ENCODE measurements around the gene ANKRD63. TPM values are rescaled to one million over a fixed set of nuclear protein-coding genes. Genes with fewer than 3 reads are reported as not detected.

Gene ANKRD63
- total and polyA plus RNA-seq, 2 experiments from 2014 or later: 0.30 to 0.47 TPM

DNA sequence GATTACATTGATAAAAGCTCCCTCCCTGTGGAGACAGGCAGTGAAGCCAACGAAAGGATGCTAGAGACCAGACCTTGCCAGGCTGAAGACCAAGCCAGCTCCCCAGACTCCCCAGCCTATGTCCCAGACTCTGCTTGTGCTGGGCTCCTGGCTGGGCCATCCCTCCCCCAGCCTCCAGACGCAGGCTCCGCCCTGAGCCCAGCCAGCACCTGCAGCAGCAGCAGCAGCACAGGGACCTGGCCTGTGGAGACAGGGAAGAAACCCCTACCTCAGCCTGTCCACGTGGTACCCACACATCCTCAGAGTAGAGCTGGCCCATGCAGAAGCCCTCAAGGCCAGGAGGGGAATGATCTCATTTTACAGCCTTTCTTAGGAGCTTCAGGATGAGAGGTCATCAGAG, 13.3 kb downstream of the ANKRD63 start:
- H3K4me2 ChIP-seq: no peak overlapping the region
- TF ChIP-seq, protein P1, sequence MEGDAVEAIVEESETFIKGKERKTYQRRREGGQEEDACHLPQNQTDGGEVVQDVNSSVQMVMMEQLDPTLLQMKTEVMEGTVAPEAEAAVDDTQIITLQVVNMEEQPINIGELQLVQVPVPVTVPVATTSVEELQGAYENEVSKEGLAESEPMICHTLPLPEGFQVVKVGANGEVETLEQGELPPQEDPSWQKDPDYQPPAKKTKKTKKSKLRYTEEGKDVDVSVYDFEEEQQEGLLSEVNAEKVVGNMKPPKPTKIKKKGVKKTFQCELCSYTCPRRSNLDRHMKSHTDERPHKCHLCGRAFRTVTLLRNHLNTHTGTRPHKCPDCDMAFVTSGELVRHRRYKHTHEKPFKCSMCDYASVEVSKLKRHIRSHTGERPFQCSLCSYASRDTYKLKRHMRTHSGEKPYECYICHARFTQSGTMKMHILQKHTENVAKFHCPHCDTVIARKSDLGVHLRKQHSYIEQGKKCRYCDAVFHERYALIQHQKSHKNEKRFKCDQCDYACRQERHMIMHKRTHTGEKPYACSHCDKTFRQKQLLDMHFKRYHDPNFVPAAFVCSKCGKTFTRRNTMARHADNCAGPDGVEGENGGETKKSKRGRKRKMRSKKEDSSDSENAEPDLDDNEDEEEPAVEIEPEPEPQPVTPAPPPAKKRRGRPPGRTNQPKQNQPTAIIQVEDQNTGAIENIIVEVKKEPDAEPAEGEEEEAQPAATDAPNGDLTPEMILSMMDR (IDR thresholded peaks at IDR 0.05; ENCODE audit: poor library complexity): no peak
- no peak for TF ChIP-seq EZH2 (IDR thresholded peaks at IDR 0.05; ENCODE audit: borderline replicate concordance)
- TF ChIP-seq EZH2phosphoT487 (IDR thresholded peaks at IDR 0.05; ENCODE audit: low read depth, severe bottlenecking, unreplicated experiment): no peak
- no peaks in the 10 kb centered on the region for H3K36me3 ChIP-seq (replicated peaks; ENCODE audit: insufficient read depth, low read depth)
- no peak overlapping the region for H2AFZ ChIP-seq
- H3K27me3 ChIP-seq: no peaks in the 10 kb centered on the region
- H3K9me2 ChIP-seq (replicated peaks; ENCODE audit: insufficient read depth): no peaks in the 10 kb centered on the region
- no peaks in the 10 kb centered on the region for H3K4me1 ChIP-seq (ENCODE audit: insufficient read depth)
- H4K20me1 ChIP-seq (ENCODE audit: insufficient read depth, poor library complexity, severe bottlenecking): no peaks in the 10 kb centered on the region
- H3K27ac ChIP-seq: no peak overlapping the region
- no peaks in the 10 kb centered on the region for H3K9me3 ChIP-seq (ENCODE audit: low read depth)
- H3K4me3 ChIP-seq: no peak overlapping the region
- no peaks in the 10 kb centered on the region for H3K79me2 ChIP-seq
- DNase-seq (ENCODE audit: low spot score): no peak
- 84% methylated on average over 4 of the region's 4 CpGs for WGBS (ENCODE audit: low lambda C conversion rate, missing lambda C conversion rate)

DNA sequence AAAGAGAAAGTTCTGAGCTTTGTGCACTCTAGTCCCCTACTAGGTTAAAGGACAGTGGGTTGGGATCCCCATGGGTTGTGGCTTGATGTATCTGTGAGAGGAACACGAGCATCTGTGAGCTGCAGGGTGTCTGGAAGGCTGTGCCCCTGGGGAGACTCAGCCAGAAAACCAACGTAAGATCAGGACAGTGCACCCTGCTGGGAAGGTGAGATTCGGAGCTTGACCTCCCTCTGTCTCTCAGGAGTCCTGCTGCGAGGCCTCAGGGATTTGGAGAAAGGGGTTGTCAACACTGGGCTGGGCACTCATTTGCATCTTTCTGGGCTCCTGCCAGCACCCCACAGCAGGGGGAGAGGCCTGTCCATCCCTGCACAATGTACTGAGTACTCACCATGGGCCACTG, 15.2 kb downstream of the ANKRD63 start:
- no peaks in the 10 kb centered on the region for H4K20me1 ChIP-seq (ENCODE audit: insufficient read depth, poor library complexity, severe bottlenecking)
- WGBS (ENCODE audit: low lambda C conversion rate, missing lambda C conversion rate): 89% methylated on average over 4 of the region's 4 CpGs
- H3K36me3 ChIP-seq (replicated peaks; ENCODE audit: insufficient read depth, low read depth): no peaks in the 10 kb centered on the region
- H3K9me3 ChIP-seq (ENCODE audit: low read depth): no peaks in the 10 kb centered on the region
- no peak for TF ChIP-seq EZH2 (IDR thresholded peaks at IDR 0.05; ENCODE audit: borderline replicate concordance)
- no peak for TF ChIP-seq EZH2phosphoT487 (IDR thresholded peaks at IDR 0.05; ENCODE audit: low read depth, severe bottlenecking, unreplicated experiment)
- TF ChIP-seq, protein P1 (IDR thresholded peaks at IDR 0.05; ENCODE audit: poor library complexity): no peak
- no peak overlapping the region for H3K4me3 ChIP-seq
- no peaks in the 10 kb centered on the region for H3K79me2 ChIP-seq
- no peak overlapping the region for H3K4me2 ChIP-seq
- H2AFZ ChIP-seq: no peak overlapping the region
- DNase-seq (ENCODE audit: low spot score): no peak
- no peaks in the 10 kb centered on the region for H3K27me3 ChIP-seq
- H3K27ac ChIP-seq: no peak overlapping the region
- peaks cover 11% of the 10 kb centered on the region for H3K4me1 ChIP-seq (ENCODE audit: insufficient read depth)
- no peaks in the 10 kb centered on the region for H3K9me2 ChIP-seq (replicated peaks; ENCODE audit: insufficient read depth)

DNA sequence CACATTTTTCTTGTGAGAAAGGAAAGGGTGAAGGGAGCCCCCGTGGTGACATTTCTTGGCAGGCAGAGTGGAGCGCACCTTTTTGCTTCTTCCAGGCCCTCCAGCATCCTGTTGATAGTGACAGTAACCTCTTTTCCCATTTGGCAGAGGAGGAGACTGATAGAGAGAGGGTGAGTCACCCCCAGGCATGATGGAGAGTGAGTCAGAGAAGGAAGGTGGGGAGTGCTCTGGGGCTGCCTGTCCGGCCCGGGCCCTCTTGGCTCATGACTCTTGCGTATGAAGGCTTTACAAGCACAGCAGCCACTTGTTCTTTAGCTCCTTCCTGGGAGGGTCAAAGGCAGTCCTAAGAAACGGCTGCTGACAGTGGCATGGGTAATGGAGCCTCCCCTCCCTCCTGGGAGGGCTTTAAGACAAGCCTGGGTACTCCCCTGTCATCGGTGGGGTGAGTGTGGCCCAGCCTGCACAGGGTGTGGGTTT, 16.0 kb downstream of the ANKRD63 start:
- 65% methylated on average over 7 of the region's 7 CpGs for WGBS (ENCODE audit: low lambda C conversion rate, missing lambda C conversion rate)
- no peak overlapping the region for H3K4me3 ChIP-seq
- DNase-seq (ENCODE audit: low spot score): peak; percentile 76
- TF ChIP-seq EZH2phosphoT487 (IDR thresholded peaks at IDR 0.05; ENCODE audit: low read depth, severe bottlenecking, unreplicated experiment): no peak
- TF ChIP-seq, protein P1 (IDR thresholded peaks at IDR 0.05; ENCODE audit: poor library complexity): no peak
- no peaks in the 10 kb centered on the region for H3K9me3 ChIP-seq (ENCODE audit: low read depth)
- no peaks in the 10 kb centered on the region for H3K9me2 ChIP-seq (replicated peaks; ENCODE audit: insufficient read depth)
- H3K27ac ChIP-seq: no peak overlapping the region
- no peaks in the 10 kb centered on the region for H3K36me3 ChIP-seq (replicated peaks; ENCODE audit: insufficient read depth, low read depth)
- H3K4me1 ChIP-seq (ENCODE audit: insufficient read depth): peaks cover 11% of the 10 kb centered on the region
- H2AFZ ChIP-seq: no peak overlapping the region
- H3K27me3 ChIP-seq: no peaks in the 10 kb centered on the region
- no peaks in the 10 kb centered on the region for H3K79me2 ChIP-seq
- no peak overlapping the region for H3K4me2 ChIP-seq
- H4K20me1 ChIP-seq (ENCODE audit: insufficient read depth, poor library complexity, severe bottlenecking): no peaks in the 10 kb centered on the region

DNA sequence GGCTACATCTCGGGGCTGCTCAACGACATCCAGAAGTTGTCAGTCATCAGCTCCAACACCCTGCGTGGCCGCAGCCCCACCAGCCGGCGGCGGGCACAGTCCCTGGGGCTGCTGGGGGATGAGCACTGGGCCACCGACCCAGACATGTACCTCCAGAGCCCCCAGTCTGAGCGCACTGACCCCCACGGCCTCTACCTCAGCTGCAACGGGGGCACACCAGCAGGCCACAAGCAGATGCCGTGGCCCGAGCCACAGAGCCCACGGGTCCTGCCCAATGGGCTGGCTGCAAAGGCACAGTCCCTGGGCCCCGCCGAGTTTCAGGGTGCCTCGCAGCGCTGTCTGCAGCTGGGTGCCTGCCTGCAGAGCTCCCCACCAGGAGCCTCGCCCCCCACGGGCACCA, 17.0 kb downstream of the ANKRD63 start:
- Histone ChIP-seq H3K9me2 (replicated peaks; ENCODE audit: insufficient read depth) (no peaks in the 10 kb centered on the region), H3K27me3 (no peaks in the 10 kb centered on the region), H3K4me1 (ENCODE audit: insufficient read depth) (peaks cover 11% of the 10 kb centered on the region), H3K27ac (no peak overlapping the region), H4K20me1 (ENCODE audit: insufficient read depth, poor library complexity, severe bottlenecking) (no peaks in the 10 kb centered on the region), H3K79me2 (no peaks in the 10 kb centered on the region), H3K9me3 (ENCODE audit: low read depth) (no peaks in the 10 kb centered on the region), H3K4me2 (no peak overlapping the region), H3K36me3 (replicated peaks; ENCODE audit: insufficient read depth, low read depth) (no peaks in the 10 kb centered on the region), H2AFZ (no peak overlapping the region), H3K4me3 (no peak overlapping the region)
- WGBS (ENCODE audit: low lambda C conversion rate, missing lambda C conversion rate): 96% methylated on average over 20 of the region's 20 CpGs
- DNase-seq (ENCODE audit: low spot score): no peak
- TF ChIP-seq EZH2 (IDR thresholded peaks at IDR 0.05; ENCODE audit: borderline replicate concordance) (no peak), EZH2phosphoT487 (IDR thresholded peaks at IDR 0.05; ENCODE audit: low read depth, severe bottlenecking, unreplicated experiment) (no peak)
- TF ChIP-seq, protein P1 (IDR thresholded peaks at IDR 0.05; ENCODE audit: poor library complexity): no peak

All from hepatocyte (in vitro differentiated cells).